ENCODE data around the gene CYTH3.

Gene CYTH3

GRCh38 chr7:6252341-6252746, 20.1 kb downstream of the CYTH3 start:
- no peak overlapping the region for H3K4me3 ChIP-seq (ENCODE audit: control insufficient read depth, low read depth, low read length)
- no peak for DNase-seq (ENCODE audit: low read depth)
- no peak for TF ChIP-seq CTCF (IDR thresholded peaks at IDR 0.05; ENCODE audit: control insufficient read depth, insufficient read depth, low read depth, low read length, missing control alignments)

GRCh38 chr7:6251653-6252052, 20.8 kb downstream of the CYTH3 start:
- no peak for DNase-seq (ENCODE audit: low read depth)
- TF ChIP-seq CTCF (IDR thresholded peaks at IDR 0.05; ENCODE audit: control insufficient read depth, insufficient read depth, low read depth, low read length, missing control alignments): no peak
- H3K4me3 ChIP-seq (ENCODE audit: control insufficient read depth, low read depth, low read length): no peak overlapping the region

- no peak for TF ChIP-seq CTCF (IDR thresholded peaks at IDR 0.05; ENCODE audit: control insufficient read depth, insufficient read depth, low read depth, low read length, missing control alignments)
- no peak for DNase-seq (ENCODE audit: low read depth)
- H3K4me3 ChIP-seq (ENCODE audit: control insufficient read depth, low read depth, low read length): no peak overlapping the region
Observed at GRCh38 chr7:6250364-6250833, 22.0 kb downstream of the CYTH3 start.

- H3K4me3 ChIP-seq (ENCODE audit: control insufficient read depth, low read depth, low read length): no peak overlapping the region
- TF ChIP-seq CTCF (IDR thresholded peaks at IDR 0.05; ENCODE audit: control insufficient read depth, insufficient read depth, low read depth, low read length, missing control alignments): no peak
- no peak for DNase-seq (ENCODE audit: low read depth)
Observed at GRCh38 chr7:6249043-6249442, 23.4 kb downstream of the CYTH3 start.

GRCh38 chr7:6248581-6248980, 23.8 kb downstream of the CYTH3 start:
- no peak for DNase-seq (ENCODE audit: low read depth)
- no peak overlapping the region for H3K4me3 ChIP-seq (ENCODE audit: control insufficient read depth, low read depth, low read length)
- TF ChIP-seq CTCF (IDR thresholded peaks at IDR 0.05; ENCODE audit: control insufficient read depth, insufficient read depth, low read depth, low read length, missing control alignments): no peak

GRCh38 chr7:6246251-6246917, 26.0 kb downstream of the CYTH3 start:
- no peak for TF ChIP-seq CTCF (IDR thresholded peaks at IDR 0.05; ENCODE audit: control insufficient read depth, insufficient read depth, low read depth, low read length, missing control alignments)
- no peak overlapping the region for H3K4me3 ChIP-seq (ENCODE audit: control insufficient read depth, low read depth, low read length)
- DNase-seq (ENCODE audit: low read depth): no peak
